Measurements from ENCODE around the gene BTN3A1.
"Not testable (repeated sequence)": the region's sequence is repeated elsewhere in the genome, so short reads cannot be mapped to it uniquely, and the experiment has no call there.

Gene BTN3A1

GRCh38 chr6:26367114-26367513, 35.0 kb upstream of the BTN3A1 start:
- Mint-ChIP-seq H3K27ac (no peak overlapping the region), H3K4me1 (peaks cover 29% of the 10 kb centered on the region), H3K36me3 (peaks cover 15% of the 10 kb centered on the region), H3K27me3 (peaks cover under 1% of the 10 kb centered on the region), H3K9me3 (no peaks in the 10 kb centered on the region), H3K4me3 (peak overlapping the region; percentile 50)
- ATAC-seq = no peak

- H3K4me1 Mint-ChIP-seq = peaks cover 50% of the 10 kb centered on the region
- not testable (repeated sequence) for H3K9me3 Mint-ChIP-seq, H3K4me3 Mint-ChIP-seq, H3K27ac Mint-ChIP-seq, H3K27me3 Mint-ChIP-seq, ATAC-seq
- peaks cover 53% of the 10 kb centered on the region for H3K36me3 Mint-ChIP-seq
Measured at GRCh38 chr6:26371813-26372212, 30.3 kb upstream of the BTN3A1 start.

GRCh38 chr6:26372308-26373144, 29.5 kb upstream of the BTN3A1 start:
- no peak for ATAC-seq
- no peaks in the 10 kb centered on the region for H3K27me3 Mint-ChIP-seq
- H3K4me1 Mint-ChIP-seq = peaks cover 47% of the 10 kb centered on the region
- peaks cover 60% of the 10 kb centered on the region for H3K36me3 Mint-ChIP-seq
- H3K9me3 Mint-ChIP-seq = no peaks in the 10 kb centered on the region
- no peak overlapping the region for H3K27ac Mint-ChIP-seq
- no peak overlapping the region for H3K4me3 Mint-ChIP-seq

- Mint-ChIP-seq H3K27me3 (no peaks in the 10 kb centered on the region), H3K27ac (peak overlapping the region; percentile 67), H3K4me3 (no peak overlapping the region), H3K9me3 (no peaks in the 10 kb centered on the region), H3K4me1 (peaks cover 33% of the 10 kb centered on the region), H3K36me3 (peaks cover 53% of the 10 kb centered on the region)
- ATAC-seq = no peak
Measured at GRCh38 chr6:26375270-26375669, 26.8 kb upstream of the BTN3A1 start.

GRCh38 chr6:26377719-26378118, 24.4 kb upstream of the BTN3A1 start:
- no peak overlapping the region for H3K4me3 Mint-ChIP-seq
- peaks cover 39% of the 10 kb centered on the region for H3K4me1 Mint-ChIP-seq
- no peak for ATAC-seq
- no peaks in the 10 kb centered on the region for H3K27me3 Mint-ChIP-seq
- no peaks in the 10 kb centered on the region for H3K9me3 Mint-ChIP-seq
- peaks cover 45% of the 10 kb centered on the region for H3K36me3 Mint-ChIP-seq
- H3K27ac Mint-ChIP-seq = no peak overlapping the region

- ATAC-seq, H3K4me3 Mint-ChIP-seq, H3K9me3 Mint-ChIP-seq, H3K27ac Mint-ChIP-seq, H3K27me3 Mint-ChIP-seq: not testable (repeated sequence)
- Mint-ChIP-seq H3K4me1 (peaks cover 43% of the 10 kb centered on the region), H3K36me3 (peaks cover 44% of the 10 kb centered on the region)
Measured at GRCh38 chr6:26378143-26378542, 23.9 kb upstream of the BTN3A1 start.

- no peaks in the 10 kb centered on the region for H3K27me3 Mint-ChIP-seq
- H3K4me1 Mint-ChIP-seq = peaks cover 39% of the 10 kb centered on the region
- peaks cover 40% of the 10 kb centered on the region for H3K36me3 Mint-ChIP-seq
- no peak overlapping the region for H3K27ac Mint-ChIP-seq
- H3K9me3 Mint-ChIP-seq = no peaks in the 10 kb centered on the region
- H3K4me3 Mint-ChIP-seq = no peak overlapping the region
- no peak for ATAC-seq
Measured at GRCh38 chr6:26379292-26379691, 22.8 kb upstream of the BTN3A1 start.

GRCh38 chr6:26379740-26380139, 22.3 kb upstream of the BTN3A1 start:
- Mint-ChIP-seq H3K4me1 (peaks cover 38% of the 10 kb centered on the region), H3K27me3 (no peaks in the 10 kb centered on the region), H3K36me3 (peaks cover 36% of the 10 kb centered on the region), H3K9me3 (no peaks in the 10 kb centered on the region), H3K4me3 (no peak overlapping the region), H3K27ac (no peak overlapping the region)
- ATAC-seq = no peak

- no peak for ATAC-seq
- H3K4me3 Mint-ChIP-seq = no peak overlapping the region
- peaks cover 34% of the 10 kb centered on the region for H3K36me3 Mint-ChIP-seq
- H3K27me3 Mint-ChIP-seq = no peaks in the 10 kb centered on the region
- no peaks in the 10 kb centered on the region for H3K9me3 Mint-ChIP-seq
- H3K4me1 Mint-ChIP-seq = peaks cover 38% of the 10 kb centered on the region
- H3K27ac Mint-ChIP-seq = peak overlapping the region; percentile 99
Measured at GRCh38 chr6:26380256-26380655, 21.8 kb upstream of the BTN3A1 start.

- H3K27me3 Mint-ChIP-seq = no peaks in the 10 kb centered on the region
- peaks cover 46% of the 10 kb centered on the region for H3K4me1 Mint-ChIP-seq
- ATAC-seq = no peak
- H3K4me3 Mint-ChIP-seq = peak overlapping the region; percentile 100
- H3K27ac Mint-ChIP-seq = peak overlapping the region; percentile 99
- H3K9me3 Mint-ChIP-seq = no peaks in the 10 kb centered on the region
- H3K36me3 Mint-ChIP-seq = peaks cover 33% of the 10 kb centered on the region
Measured at GRCh38 chr6:26382121-26382520, 20.0 kb upstream of the BTN3A1 start.

GRCh38 chr6:26383624-26384417, 18.3 kb upstream of the BTN3A1 start:
- Mint-ChIP-seq H3K36me3 (peaks cover 43% of the 10 kb centered on the region), H3K9me3 (no peaks in the 10 kb centered on the region), H3K4me1 (peaks cover 61% of the 10 kb centered on the region), H3K27ac (peak overlapping the region; percentile 99), H3K27me3 (no peaks in the 10 kb centered on the region), H3K4me3 (peak overlapping the region; percentile 100)
- peak; percentile 52 for ATAC-seq

GRCh38 chr6:26385734-26386125, 16.3 kb upstream of the BTN3A1 start:
- Mint-ChIP-seq H3K4me1 (peaks cover 67% of the 10 kb centered on the region), H3K36me3 (peaks cover 61% of the 10 kb centered on the region), H3K27me3 (no peaks in the 10 kb centered on the region), H3K4me3 (peak overlapping the region; percentile 21), H3K27ac (no peak overlapping the region), H3K9me3 (no peaks in the 10 kb centered on the region)
- ATAC-seq = no peak

- Mint-ChIP-seq H3K27ac (peak overlapping the region; percentile 52), H3K27me3 (no peaks in the 10 kb centered on the region), H3K36me3 (peaks cover 74% of the 10 kb centered on the region), H3K4me3 (no peak overlapping the region), H3K4me1 (peaks cover 66% of the 10 kb centered on the region), H3K9me3 (no peaks in the 10 kb centered on the region)
- ATAC-seq = no peak
Measured at GRCh38 chr6:26387565-26387964, 14.5 kb upstream of the BTN3A1 start.

- Mint-ChIP-seq H3K27me3 (no peaks in the 10 kb centered on the region), H3K9me3 (no peaks in the 10 kb centered on the region), H3K4me1 (peaks cover 66% of the 10 kb centered on the region), H3K27ac (peak overlapping the region; percentile 52), H3K4me3 (no peak overlapping the region), H3K36me3 (peaks cover 75% of the 10 kb centered on the region)
- no peak for ATAC-seq
Measured at GRCh38 chr6:26388014-26388413, 14.1 kb upstream of the BTN3A1 start.

- H3K27me3 Mint-ChIP-seq = no peaks in the 10 kb centered on the region
- no peak for ATAC-seq
- no peaks in the 10 kb centered on the region for H3K9me3 Mint-ChIP-seq
- H3K27ac Mint-ChIP-seq = peak overlapping the region; percentile 52
- peaks cover 76% of the 10 kb centered on the region for H3K36me3 Mint-ChIP-seq
- peaks cover 68% of the 10 kb centered on the region for H3K4me1 Mint-ChIP-seq
- no peak overlapping the region for H3K4me3 Mint-ChIP-seq
Measured at GRCh38 chr6:26388441-26388840, 13.6 kb upstream of the BTN3A1 start.
